GM19455 (cell line): ENCODE data around the gene F10.
"Not testable (repeated sequence)": the region's sequence is repeated elsewhere in the genome, so short reads cannot be mapped to it uniquely, and the experiment has no call there.

ENCODE experiments used
- ATAC-seq: cut with Tn5 transposase; IDR thresholded peaks from one replicate; pipeline ENCODE4 v1.9.1; 2021; ENCODE audit not compliant: unreplicated experiment

The F10 gene

DNA sequence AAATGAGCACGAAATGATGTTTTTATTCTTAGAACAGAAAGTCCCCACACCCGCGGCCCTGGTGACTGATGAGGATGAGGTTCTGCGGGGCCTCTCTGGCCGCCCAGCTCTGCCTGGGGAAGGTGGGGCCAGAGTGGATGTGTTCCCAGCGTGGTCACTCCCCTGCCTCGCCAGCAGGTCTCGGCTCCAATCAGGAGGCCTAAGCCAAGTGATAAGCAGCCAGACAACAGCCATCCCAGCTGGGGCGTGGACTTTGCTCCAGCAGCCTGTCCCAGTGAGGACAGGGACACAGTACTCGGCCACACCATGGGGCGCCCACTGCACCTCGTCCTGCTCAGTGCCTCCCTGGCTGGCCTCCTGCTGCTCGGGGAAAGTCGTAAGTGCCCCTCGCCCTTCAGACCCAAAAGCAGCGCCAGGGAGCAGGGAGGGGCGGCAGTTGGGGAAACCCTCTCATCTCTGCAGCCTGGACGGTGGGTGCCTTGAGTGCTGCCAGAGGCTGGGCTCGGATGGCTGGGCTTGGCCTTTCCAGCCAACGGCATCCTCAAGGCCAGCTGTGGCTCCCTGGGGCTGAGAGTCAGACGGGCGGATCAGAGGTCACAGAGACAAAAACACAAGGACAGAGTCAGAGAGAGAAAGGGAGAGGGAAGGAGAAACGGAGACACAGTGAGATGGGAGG lies at the start of gene F10:
F10 (plus strand) TSS at position 250 of the 676 bp plus-strand sequence; CDS start at position 307, 57 bp downstream.
- ATAC-seq = no peak

- ATAC-seq = no peak
These were observed 48.7 kb upstream of the F10 start for GRCh38 chr13:113073942-113074341.

DNA sequence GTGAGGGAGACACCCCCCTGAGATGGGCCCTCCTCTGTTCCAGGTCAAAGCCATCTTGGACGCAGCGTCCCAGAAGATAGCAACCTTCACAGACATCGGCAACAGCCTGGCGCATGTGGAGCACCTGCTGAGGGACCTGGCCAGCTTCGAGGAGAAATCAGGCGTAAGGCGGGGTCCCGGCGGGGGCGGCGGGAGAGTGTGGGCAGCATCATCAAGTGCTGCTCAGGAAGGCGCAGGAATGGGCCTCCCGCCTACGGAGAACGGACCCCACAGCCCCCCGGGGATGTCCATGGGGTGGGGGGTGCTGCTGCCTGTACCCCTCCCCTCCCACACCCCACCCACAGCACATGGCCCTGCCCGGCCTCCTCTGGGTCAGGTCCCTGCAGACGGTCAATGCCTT lies 48.2 kb upstream of the F10 start:
- ATAC-seq = no peak

DNA sequence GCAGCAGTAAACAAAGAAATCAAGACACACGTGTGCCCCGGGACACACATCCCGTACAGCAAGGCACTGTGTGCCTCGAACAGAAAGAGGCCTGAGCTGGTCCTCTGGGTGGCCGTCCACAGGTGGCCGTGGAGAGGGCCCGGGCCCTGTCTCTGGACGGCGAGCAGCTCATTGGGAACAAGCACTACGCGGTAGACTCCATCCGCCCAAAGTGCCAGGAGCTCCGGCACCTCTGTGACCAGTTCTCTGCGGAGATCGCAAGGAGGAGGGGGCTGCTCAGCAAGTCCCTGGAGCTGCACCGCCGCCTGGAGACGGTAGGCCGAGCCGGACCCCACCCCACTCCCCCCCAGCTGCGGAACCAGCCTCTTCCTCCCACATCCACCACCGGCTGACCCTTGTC lies 47.7 kb upstream of the F10 start:
- no peak for ATAC-seq

GRCh38 chr13:113075711-113076110 lies 46.9 kb upstream of the F10 start:
- ATAC-seq = no peak

- no peak for ATAC-seq
These were observed 45.8 kb upstream of the F10 start for GRCh38 chr13:113076681-113077401.

DNA sequence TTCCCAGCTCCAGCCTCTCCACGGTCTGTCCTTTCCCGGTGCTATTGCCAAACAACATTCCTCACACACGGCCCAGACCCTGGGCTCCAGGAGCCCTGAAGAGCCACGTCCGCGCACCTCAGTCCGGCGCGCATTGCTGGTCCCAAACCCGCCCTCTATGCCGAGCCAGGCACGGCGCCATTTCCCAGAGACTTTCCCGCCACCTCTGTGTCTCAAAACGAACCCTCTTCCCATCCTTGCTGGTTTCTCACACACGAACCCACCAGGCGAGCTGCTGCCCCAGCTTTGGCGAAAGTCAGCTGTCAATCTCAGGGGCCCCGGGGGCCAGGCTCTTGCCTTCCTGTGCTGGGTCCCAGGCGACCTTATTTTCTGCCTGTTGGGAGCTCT lies 45.0 kb upstream of the F10 start:
- no peak for ATAC-seq

DNA sequence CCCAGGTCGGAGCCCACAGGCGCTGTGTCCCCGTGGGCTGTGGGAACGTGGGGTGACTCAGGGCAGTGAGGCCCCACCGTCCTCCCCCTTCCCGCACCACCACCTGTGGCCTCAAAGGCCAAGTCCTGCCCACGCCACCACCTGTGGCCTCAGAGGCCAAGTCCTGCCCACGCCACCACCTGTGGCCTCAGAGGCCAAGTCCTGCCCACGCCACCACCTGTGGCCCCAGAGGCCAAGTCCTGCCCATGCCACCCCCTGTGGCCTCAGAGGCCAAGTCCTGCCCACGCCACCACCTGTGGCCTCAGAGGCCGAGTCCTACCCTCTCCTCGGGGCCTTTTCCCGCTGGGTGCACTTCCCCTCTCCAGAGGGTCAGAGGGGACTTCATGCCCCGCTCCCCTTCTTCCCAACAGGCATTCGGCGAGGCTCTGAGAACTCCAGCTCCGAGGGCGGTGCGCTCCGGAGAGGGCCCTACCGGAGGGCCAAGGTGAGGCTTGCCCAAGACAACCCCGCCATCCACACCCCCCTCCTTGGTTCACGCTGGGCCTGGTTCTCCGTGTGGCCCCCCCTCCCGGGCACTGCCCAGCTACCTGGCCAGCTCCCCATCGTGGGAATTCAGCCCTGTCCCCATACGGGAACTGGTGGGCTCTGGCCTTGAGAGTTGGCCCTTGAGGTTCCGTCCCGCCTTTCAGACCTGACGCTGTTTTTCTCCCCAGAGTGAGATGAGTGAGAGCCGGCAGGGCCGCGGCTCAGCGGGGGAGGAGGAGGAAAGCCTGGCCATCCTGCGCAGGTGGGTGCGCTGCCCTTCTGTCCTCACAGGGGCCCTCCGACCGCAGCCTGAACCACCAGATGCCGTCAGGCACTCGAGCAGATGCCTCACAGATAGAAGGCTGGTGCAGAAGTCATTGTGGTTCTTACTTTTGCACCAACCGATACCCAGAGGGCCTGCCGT lies 44.4 kb upstream of the F10 start:
- no peak for ATAC-seq

DNA sequence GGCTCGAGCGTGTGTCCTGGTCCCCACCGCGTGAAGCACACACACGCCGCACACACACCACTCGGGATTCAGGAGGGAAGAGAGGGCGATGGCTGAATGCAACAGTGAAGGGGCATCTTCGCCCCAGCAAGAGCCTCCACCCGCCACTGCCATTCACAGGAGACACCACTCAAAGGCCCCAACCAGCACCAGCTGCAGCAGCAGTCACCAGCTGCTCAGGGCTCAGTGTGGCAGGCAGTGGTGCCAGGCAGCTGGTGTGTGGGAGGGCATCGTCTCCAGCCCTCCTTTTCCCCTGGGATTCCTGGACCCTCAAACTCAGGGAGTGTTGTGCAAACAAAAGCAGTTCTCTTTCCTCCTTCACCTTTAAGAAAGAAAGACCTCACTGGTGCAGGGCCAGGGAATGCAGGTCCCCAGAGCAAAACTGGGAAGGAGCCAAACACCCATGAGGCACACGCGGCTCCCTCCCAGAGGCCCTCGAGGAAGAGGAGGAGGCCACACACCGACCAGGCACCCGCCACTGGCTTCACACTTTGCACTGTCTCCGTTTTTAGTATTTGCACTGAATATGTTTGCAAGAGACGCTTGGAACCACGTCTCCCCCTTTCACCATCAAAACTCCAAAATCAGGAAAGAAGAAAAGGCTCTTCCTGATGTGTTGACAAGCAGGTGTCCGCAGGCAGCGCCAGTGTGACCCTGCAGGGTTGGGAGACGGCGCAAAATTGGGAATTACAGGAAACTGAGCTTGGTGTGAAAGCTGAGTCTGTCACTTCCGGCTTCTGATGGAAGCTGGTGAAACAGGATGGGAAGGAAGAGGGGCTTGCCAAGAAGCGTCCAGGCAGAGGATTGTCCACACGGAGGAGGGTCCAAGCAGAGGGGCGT lies 43.5 kb upstream of the F10 start:
- ATAC-seq = no peak

DNA sequence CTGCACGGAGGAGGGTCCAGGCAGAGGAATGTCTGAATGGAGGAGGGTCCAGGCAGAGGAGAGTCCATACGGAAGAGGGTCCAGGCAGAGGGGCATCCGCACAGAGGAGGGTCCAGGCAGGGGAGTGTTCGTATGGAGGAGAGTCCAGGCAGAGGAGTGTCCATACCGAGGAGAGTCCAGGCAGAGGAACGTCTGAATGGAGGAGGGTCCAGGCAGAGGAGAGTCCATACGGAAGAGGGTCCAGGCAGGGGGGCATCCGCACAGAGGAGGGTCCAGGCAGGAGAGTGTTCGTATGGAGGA lies 42.9 kb upstream of the F10 start:
- not testable (repeated sequence) for ATAC-seq

GRCh38 chr13:113080361-113080831 lies 42.2 kb upstream of the F10 start:
- no peak for ATAC-seq

GRCh38 chr13:113080901-113081521 lies 41.6 kb upstream of the F10 start:
- ATAC-seq = no peak

DNA sequence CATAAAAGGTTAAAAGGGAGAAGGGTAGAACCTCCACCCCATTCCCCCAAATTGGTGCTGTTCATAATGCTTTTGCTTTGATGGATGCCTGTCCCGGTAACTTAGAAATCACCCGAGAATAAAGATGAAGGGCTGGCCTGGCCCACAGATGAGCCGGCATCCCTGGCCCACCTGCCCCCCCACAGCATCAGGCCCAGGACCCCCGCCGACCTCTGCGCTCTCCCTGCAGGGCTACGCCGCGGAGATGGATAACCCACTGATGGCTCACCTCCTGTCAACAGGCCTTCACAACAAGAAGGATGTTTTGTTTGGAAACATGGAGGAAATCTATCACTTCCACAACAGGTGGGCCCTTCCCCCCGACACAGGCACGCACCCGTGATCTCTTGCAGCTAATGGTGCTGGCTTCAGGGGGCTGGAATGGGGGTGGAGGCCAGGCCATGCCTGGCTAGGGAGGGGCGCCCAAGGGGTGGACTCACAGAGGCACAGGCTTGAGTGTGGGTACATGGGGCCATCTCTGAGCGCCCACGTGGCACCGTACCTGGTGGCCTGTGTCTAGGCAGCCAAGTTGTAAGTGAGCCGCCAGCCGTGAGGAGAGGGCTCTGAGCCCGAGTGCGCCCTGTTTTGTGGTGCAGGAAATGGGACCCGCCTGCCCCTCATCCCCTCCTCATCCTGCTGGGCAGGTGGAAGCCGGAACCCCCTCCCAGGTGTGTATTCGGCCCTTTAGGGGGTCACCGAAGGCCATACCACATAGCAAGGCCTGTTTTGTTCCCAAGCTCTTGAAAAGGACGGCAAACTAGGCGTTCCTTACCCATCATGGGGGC lies 40.2 kb upstream of the F10 start:
- ATAC-seq = no peak

GRCh38 chr13:113083022-113083373 lies 39.6 kb upstream of the F10 start:
- no peak for ATAC-seq

GRCh38 chr13:113083402-113084061 lies 39.1 kb upstream of the F10 start:
- ATAC-seq = no peak

- ATAC-seq = no peak
These were observed 38.3 kb upstream of the F10 start for GRCh38 chr13:113084094-113084942.

GRCh38 chr13:113084943-113085540 lies 37.6 kb upstream of the F10 start:
- ATAC-seq = no peak
